ENCODE data around the gene C10orf67.
A peak's percentile ranks its signal among the peaks of the same experiment; 100 is the strongest.

Gene C10orf67

DNA sequence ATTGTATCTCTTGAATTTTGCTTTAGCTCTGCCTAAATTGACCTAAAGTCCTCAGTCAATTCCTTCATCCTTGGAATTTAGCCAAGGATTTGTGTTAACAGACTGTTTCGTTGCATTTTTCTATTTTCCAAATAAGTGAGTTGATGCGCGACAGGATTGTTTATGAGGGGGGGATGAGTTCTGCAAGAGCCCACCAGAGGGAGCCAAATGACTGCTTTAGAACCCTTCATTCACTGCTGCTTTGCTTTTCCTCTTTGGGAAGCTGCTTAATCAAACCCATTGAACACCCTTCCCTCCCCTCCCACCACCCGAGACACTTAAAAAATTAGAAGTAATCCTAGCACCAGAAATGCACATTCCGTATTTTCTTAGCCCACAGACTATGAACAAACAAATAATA is 186.2 kb downstream of the C10orf67 start:
- FAIRE-seq: peak; percentile 47

DNA sequence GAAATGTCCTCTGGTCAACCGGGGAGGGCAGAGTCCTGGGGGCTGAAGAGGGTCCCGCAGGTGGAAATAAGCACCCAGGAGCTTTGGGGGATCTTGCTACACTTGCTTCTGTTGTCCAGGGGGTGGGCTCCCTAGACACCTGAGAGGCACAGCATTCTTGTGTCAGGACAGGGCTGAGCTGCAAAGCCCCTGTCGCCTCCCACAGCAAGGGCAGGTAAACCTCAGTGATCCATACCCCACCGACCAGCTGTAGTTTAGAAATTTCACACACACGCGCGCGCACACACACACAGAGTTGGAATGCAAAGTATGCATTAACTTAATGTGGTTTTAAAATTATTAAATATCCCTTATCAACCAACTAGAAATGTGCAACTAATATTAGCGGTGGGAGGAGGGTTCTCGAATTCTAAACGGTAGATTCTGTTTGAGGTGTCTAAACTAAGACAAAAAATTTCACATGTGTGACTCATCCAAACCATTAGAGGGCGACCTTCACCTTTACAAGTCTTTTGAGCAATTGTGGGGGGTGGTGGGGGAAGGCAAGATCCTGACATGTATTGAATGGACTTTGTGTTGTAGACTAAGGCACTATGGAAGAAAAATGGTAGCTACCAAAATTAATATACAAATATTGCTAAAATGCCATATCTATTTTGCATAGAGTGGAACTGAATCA is 186.8 kb downstream of the C10orf67 start:
- no peak for FAIRE-seq

DNA sequence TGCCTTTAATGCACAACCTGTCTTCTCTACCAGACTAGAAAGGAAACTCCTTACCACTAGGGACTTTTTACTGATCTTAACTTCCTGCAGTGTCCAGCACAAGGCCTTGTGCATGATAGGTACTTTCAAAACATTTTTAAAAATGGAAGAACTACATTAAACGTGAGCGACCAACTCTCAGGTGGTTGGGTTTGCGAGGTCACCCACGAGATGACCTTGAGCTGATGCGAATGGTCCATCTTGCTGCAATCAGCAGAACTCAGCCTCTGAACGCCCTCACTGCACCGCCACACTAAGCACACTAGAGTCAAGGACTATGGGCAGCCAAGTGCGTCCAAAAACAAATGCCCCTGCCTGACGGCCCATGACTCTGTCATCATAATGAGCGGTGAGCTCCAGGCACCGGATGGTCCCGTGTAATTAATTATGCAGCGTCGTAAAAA is 187.3 kb downstream of the C10orf67 start:
- FAIRE-seq: no peak

DNA sequence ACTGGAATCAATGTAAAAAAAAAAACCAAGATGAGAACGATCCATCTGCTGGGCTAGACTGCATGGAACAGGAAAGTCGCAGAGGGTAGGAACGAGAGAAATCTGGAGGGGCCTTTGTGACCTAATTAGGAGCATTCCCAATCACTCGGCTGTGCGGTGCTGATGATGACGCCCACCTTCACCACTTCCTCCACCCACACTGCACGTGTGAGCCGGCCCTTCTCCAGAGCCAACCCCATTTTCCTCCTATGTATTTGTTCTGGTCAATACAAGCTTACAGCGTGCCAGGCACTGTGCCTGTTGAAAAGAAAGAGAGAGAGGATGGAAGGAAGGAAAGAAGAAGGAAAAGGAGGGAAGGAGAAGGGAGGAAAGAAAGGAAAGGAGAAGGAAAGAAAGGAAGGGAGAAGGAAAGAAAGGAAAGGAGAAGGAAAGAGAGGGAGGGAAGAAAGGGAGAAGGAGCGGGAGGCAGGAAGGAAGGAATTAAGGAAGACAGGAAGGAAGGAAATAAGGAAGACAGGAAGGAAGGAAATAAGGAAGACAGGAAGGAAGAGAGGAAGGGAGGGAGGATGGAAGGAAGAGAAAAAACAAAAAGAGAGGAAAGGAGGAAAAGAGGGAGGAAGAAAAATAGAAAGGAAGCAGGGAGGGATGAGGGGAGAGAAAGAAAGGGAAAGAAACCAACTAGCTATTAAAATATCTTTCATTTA is 188.0 kb downstream of the C10orf67 start:
- FAIRE-seq: no peak

DNA sequence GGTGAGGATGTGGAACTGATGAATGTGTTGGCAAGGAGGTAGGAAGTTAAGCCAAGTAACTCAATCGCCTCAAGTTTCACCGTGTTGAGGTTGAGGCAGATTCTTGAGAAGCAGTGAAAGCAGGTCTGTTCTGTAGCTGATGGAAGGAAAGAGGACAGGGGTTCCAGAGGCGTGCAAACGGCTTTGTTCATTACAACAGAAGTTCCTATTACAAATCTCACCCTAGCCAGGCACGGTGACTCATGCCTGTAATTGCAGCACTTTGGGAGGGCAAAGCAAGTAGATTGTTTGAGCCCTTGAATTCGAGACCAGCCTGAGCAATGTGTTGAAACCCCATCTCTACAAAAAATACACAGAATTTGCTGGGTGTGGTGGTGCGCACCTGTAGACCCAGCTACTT is 189.4 kb downstream of the C10orf67 start:
- no peak for FAIRE-seq
